LHCN-M2 (cell line): ENCODE measurements around the gene ATG16L2. TPM values are rescaled to one million over a fixed set of nuclear protein-coding genes. Genes with fewer than 3 reads are reported as not detected.
"Not testable (repeated sequence)": the region's sequence is repeated elsewhere in the genome, so short reads cannot be mapped to it uniquely, and the experiment has no call there.

ENCODE experiments used
- DNase-seq: peaks from one replicate; pipeline ENCODE4 v3.0.0-alpha.2; 2012; ENCODE audit warnings: low read depth
- total RNA-seq: library from RNA; depleted of rRNA; stranded (reverse); fragments of >200 nt; gene quantifications from 2 replicates; pipeline ENCODE4 v1.2.3, GENCODE V29; 2014

Gene ATG16L2
- total RNA-seq, 1 experiment from 2014 or later: 9.8 TPM

GRCh38 chr11:72824811-72825505, 10.7 kb downstream of the ATG16L2 start:
- no peak for DNase-seq

DNA sequence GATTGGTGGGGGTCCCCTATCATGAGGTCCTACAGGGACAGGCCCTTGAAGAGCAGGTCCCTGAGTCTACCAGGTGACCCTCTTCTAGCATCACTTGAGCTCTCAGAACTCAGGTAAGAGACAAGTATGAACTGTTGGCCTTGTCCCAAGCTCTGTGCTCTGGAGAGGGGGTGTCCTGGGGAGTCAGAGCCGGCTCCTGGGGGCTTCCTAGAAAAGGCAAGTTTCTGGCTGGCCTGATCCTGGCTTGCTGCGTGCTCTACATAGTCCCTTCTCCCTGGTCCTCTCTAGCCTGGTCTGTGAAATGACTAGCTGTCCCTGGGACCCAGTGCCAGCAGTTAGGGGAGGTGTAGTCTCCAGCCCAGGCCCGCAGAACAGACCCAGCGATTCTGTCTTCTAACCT, 11.4 kb downstream of the ATG16L2 start:
- DNase-seq: no peak

GRCh38 chr11:72826191-72826941, 12.2 kb downstream of the ATG16L2 start:
- no peak for DNase-seq

DNA sequence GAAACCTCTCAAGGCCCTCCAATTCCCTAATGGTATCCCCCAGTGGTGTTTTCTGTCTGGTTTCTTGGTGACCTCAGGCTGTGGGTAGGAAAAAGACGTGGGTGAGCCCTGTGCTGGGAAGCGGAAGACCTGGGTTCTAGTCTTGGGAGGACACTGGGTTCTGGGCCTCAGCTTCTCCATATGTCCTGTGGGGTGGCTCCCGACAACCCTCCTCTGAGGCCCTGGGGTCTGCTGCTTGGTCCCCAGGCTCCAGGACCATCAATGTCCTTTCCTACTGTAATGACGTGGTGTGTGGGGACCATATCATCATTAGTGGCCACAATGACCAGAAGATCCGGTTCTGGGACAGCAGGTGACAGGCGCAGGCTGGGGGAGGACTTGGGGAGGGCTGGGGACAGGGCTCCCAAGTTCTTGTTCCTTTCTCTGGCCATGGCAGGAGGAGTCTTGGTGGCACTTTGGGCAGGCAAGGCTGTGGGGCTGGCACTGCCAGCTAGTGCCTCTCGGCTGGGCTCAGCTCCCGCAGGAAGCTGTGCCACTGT, 12.8 kb downstream of the ATG16L2 start:
- no peak for DNase-seq

DNA sequence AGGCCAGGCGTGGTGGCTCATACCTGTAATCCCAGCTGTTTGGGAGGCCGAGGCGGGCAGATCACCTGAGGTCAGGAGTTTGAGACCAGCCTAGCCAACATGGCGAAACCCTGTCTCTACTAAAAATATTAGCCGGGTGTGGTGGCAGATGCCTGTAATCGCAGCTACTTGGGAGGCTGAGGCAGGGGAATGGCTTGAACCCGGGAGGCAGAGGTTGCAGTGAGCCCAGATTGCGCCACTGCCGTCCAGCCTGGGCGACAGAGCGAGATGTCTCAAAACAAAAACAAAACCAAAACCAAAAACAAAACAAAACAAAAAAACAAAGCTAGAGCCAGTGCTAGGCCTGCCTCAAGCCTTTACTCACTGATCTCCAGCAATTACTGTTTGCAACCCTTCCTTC, 13.4 kb downstream of the ATG16L2 start:
- DNase-seq: not testable (repeated sequence)

DNA sequence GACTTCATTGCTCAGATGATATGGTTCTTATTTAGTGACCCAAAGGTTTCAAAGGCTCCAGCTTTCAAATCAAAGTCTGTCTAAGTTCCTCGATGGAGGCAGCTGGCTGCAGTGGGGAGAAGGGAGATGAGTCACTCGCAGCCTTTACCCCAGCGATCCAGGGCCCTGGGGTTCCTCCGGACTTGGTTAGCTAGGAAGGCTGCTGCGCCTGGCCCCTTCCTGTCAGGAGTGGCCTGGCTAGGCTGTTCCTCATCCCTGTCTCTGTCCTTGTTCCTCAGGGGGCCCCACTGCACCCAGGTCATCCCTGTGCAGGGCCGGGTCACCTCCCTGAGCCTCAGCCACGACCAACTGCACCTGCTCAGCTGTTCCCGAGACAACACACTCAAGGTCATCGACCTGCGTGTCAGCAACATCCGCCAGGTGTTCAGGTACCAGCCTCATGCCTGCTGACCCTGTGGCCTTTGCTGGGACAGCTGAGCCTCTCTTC, 13.9 kb downstream of the ATG16L2 start:
- peak; percentile 62 for DNase-seq

DNA sequence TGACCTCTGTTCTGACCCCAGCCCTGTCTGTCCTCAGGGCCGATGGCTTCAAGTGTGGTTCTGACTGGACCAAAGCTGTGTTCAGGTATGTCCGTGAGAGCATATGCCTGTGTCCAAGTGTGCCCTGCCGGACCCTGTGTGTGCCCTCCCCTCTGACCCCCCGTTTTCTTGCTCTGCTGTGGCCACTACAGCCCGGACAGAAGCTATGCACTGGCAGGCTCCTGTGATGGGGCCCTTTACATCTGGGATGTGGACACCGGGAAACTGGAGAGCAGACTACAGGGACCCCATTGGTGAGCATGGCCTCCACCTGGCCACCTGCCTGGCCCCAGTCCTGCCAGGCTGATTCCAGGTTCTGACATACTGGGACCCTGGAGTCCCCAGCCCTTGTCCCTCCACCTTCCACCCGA, 14.5 kb downstream of the ATG16L2 start:
- no peak for DNase-seq

- DNase-seq: no peak
Observed at GRCh38 chr11:72829178-72829577, 15.0 kb downstream of the ATG16L2 start.

DNA sequence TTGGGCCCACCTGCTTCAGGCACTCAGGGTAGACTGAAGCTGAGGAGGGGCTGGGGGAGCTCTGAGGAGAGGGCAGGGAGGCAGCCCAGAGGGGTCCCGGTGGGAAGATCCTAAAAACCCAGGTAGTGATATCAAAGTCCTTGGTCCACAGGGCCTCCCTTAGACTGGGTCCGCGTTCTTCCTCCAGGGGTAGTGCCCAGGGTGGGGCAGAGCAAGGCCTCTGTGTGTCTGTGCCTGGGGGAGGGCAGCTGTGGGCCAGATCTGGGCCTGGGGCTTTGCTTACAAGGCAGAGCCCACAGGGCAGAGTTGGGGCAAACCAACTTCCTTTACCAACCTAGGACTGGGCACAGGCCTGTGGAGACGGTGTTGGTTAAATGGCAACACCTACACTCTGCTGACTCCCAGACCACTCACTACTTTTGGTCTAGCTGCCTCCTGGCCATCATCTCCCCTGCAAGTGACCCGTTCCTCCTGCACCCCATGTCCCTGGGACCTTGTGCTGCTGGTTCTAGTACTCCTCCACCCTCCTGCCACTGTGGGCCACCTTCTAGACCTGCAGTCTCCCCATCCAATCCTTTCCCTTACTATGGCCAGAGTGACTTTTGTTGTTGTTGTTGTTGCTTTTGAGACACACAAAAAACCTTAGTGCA, 15.8 kb downstream of the ATG16L2 start:
- DNase-seq: no peak

GRCh38 chr11:72831521-72832300, 17.5 kb downstream of the ATG16L2 start:
- DNase-seq: peak; percentile 61

DNA sequence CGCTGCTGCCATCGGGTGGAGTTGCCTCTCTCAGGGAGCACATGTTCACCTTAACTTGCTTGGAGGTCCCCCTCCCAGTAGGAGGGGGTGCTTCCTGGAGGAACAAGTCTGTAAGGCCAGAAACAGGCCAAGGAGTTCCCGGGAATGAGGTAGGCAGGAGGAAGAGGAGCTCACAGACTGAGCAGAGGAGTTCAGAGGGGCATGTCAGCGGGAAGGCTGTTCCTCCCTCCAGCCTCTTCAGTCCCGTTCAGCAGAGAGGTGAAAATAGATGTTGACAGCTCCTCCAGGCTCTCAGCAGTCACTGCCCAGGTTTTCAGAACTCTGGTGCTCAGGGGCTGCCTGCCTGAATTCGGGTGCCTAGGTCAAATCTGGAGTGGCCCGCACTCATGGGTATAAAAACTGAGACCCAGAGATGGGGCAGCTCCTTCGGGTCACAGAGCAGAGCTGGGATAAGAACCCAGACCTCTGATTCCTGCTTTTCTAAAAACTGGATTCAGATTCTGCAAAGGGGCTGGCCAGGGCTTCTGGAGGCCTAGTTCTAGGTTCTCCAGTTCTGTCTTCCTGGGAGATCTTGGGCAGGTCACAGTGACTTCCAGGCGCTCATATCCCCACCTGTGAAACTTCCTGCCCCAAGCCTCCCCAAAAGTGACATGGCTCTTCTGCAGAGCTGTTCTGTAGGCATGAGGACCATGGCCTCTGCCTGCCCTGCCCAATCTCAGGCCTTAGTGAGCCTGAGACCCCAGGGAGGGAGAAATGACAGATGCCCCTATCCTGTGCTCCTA, 18.3 kb downstream of the ATG16L2 start:
- no peak for DNase-seq

DNA sequence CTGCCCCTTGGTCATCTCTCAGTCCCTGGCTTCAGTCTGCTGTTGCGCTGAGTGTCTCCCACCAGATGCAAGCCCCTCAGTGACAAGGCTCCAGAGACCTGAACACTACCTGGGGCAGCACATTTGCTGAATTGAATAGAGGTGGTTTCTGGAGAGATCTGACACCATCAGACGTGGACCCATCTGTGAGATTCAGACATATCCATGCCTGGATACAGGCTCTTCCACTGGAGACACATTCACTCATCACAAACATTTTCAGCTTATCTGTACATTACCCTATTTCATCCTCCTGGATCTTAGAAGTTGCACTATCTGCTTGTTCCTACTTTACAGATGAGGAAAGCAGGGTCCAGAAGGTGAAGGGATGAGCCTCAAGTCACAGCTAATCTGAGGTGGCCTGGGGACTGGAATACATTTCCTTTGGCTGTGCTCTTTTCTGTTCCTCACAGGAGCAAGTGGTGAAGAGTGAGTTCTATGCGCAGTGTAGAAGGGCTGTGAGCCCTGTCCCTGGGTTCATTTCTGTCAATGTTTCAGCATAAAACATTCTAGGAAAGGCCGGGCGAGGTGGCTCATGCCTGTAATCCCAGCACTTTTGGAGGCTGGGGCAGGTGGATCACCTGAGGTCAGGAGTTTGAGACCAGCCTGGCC, 19.0 kb downstream of the ATG16L2 start:
- DNase-seq: no peak

- DNase-seq: no peak
Observed at GRCh38 chr11:72833811-72834493, 19.7 kb downstream of the ATG16L2 start.

DNA sequence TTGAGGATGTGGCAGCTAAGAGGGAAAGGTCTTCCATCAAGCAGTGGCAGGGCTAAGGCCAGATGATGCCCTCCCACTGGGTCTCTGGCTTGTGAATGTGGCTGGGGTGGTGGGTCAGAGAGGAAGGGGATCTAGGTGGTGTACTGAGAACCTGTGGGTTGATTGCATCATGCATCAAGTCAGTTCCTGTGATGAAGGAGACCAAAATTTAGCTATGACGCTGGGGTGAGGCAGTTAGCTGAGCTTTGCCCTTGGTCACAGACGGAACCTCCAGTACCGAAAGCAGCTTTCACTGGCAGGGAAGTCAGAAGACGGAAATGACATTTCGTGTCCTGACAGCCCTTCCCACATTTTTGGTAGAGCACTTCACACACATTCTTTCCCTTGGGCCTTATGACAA, 20.7 kb downstream of the ATG16L2 start:
- no peak for DNase-seq

GRCh38 chr11:72836111-72836510, 21.9 kb downstream of the ATG16L2 start:
- no peak for DNase-seq

GRCh38 chr11:72838691-72839305, 24.6 kb downstream of the ATG16L2 start:
- DNase-seq: no peak

GRCh38 chr11:72840780-72841179, 26.6 kb downstream of the ATG16L2 start:
- DNase-seq: peak; percentile 79

- DNase-seq: no peak
Observed at GRCh38 chr11:72841397-72841796, 27.2 kb downstream of the ATG16L2 start.

- no peak for DNase-seq
Observed at GRCh38 chr11:72842126-72842525, 27.9 kb downstream of the ATG16L2 start.
